ENCODE results near the gene RPS15A. TPM values are rescaled to one million over a fixed set of nuclear protein-coding genes. Genes with fewer than 3 reads are reported as not detected.

RPS15A gene
- total and polyA plus RNA-seq, 2 of the 8 experiments (the other 6 are each of a cell fraction or from before 2014, with no cell fraction given), result 1,784 to 5,666 TPM

GRCh38 chr16:18829251-18829650, 39.1 kb upstream of the RPS15A start:
- Histone ChIP-seq H3K23ac (ENCODE audit: insufficient read length) (no peak overlapping the region), H4K20me1 (replicated peaks in 1 of 2; ENCODE audit: control insufficient read depth in 1 of 2, insufficient read depth in 2 of 2, low read length in 2 of 2) (peaks cover 0 to 2% of the 10 kb centered on the region in 2 experiments), H3K4ac (replicated peaks; ENCODE audit: insufficient read length, low read depth, low read length) (no peak overlapping the region), H2AK5ac (ENCODE audit: low read depth, low read length) (no peak overlapping the region), H3K56ac (replicated peaks; ENCODE audit: insufficient read length, low read depth, low read length) (no peak overlapping the region), H3K4me2 (ENCODE audit: insufficient read depth in 1 of 2, low read depth in 2 of 2, low read length in 2 of 2) (no peak overlapping the region), H3K9me3 (ENCODE audit: insufficient read depth in 2 of 2, low read depth in 1 of 2, low read length in 1 of 2) (no peaks in the 10 kb centered on the region), H2BK12ac (ENCODE audit: low read depth, low read length) (no peak overlapping the region), H2BK20ac (ENCODE audit: low read length) (no peak overlapping the region), H3K79me1 (ENCODE audit: low read depth, low read length) (no peaks in the 10 kb centered on the region), H4K8ac (ENCODE audit: extremely low read depth, insufficient read depth, low read length) (no peak overlapping the region; the same call in 1 of the 2 replicates), H2BK5ac (ENCODE audit: low read depth, low read length) (no peak overlapping the region), H2BK120ac (replicated peaks; ENCODE audit: low read depth, low read length) (no peak overlapping the region), H3K18ac (ENCODE audit: extremely low read depth, low read length) (no peak overlapping the region), H3K36me3 (ENCODE audit: control insufficient read depth in 2 of 4, insufficient read depth in 4 of 4, low read length in 3 of 4) (peaks cover 15 to 63% (median 51%) of the 10 kb centered on the region in 4 experiments; a peak in 7 of 8 replicates), H3K9ac (replicated peaks in 1 of 4; ENCODE audit: extremely low read depth in 1 of 4, low read depth in 3 of 4, low read length in 3 of 4) (no peak overlapping the region), H4K91ac (replicated peaks; ENCODE audit: insufficient read length, low read length) (no peak overlapping the region), H3K27ac (ENCODE audit: low read depth, low read length) (no peak overlapping the region), H3K4me3 (ENCODE audit: extremely low read depth in 1 of 4, insufficient read depth in 2 of 4, low read depth in 3 of 4, low read length in 4 of 4) (no peak overlapping the region), H3K4me1 (replicated peaks in 1 of 4; ENCODE audit: control insufficient read depth in 3 of 4, insufficient read depth in 4 of 4, low read length in 3 of 4) (no peaks in the 10 kb centered on the region), H3K27me3 (replicated peaks in 1 of 4; ENCODE audit: control insufficient read depth in 3 of 4, extremely low read depth in 1 of 4, insufficient read depth in 3 of 4, low read length in 3 of 4) (no peaks in the 10 kb centered on the region), H2BK15ac (ENCODE audit: low read length) (no peak overlapping the region), H3K14ac (ENCODE audit: insufficient read length) (no peak overlapping the region), H4K5ac (ENCODE audit: insufficient read length, low read depth, low read length) (no peak overlapping the region), H3K79me2 (ENCODE audit: control insufficient read depth in 1 of 2, insufficient read depth in 2 of 2, low read length in 2 of 2) (no peaks in the 10 kb centered on the region), H2AFZ (ENCODE audit: low read length) (no peak overlapping the region), H3K23me2 (ENCODE audit: low read depth, low read length) (peaks cover 2% of the 10 kb centered on the region; the same call in 1 of the 2 replicates)
- CTCF ChIA-PET (ENCODE audit: partially characterized antibody), result no interaction called here
- DNase-seq (ENCODE audit: low read depth in 1 of 2, low spot score in 2 of 2) (no peak), FAIRE-seq (no peak)
- WGBS, 2 experiments (ENCODE audit: extremely low coverage in 1 of 2, insufficient coverage in 1 of 2, insufficient read length in 1 of 2, insufficient replicate concordance in 2 of 2, low coverage in 1 of 2, low lambda C conversion rate in 2 of 2, missing lambda C conversion rate in 1 of 2), result 93% methylated on average over 6 of the region's 6 CpGs; no CpG with 5 or more reads in 1 of the 2 experiments
- no peak for TF ChIP-seq CTBP2 (IDR thresholded peaks at IDR 0.05; ENCODE audit: borderline replicate concordance, insufficient read depth, insufficient read length, low read length)
- TF ChIP-seq TCF12 (IDR thresholded peaks at IDR 0.05; ENCODE audit: low read depth, low read length), result no peak
- TF ChIP-seq NRF1 (IDR thresholded peaks at IDR 0.05; ENCODE audit: low read depth, low read length), result no peak
- TF ChIP-seq TAF1 (IDR thresholded peaks at IDR 0.05; ENCODE audit: low read depth, low read length), result no peak
- TF ChIP-seq RAD21 (IDR thresholded peaks at IDR 0.05 in 1 of 2, conservative IDR thresholded peaks at IDR 0.05 in 1 of 2; ENCODE audit: low read depth in 2 of 2, low read length in 2 of 2), result no peak
- no peak for TF ChIP-seq SIX5 (IDR thresholded peaks at IDR 0.05; ENCODE audit: low read depth, low read length)
- TF ChIP-seq JUND (IDR thresholded peaks at IDR 0.05; ENCODE audit: low read length), result no peak
- no peak for TF ChIP-seq HDAC2 (IDR thresholded peaks at IDR 0.05; ENCODE audit: borderline replicate concordance in 1 of 2, low read depth in 2 of 2, low read length in 2 of 2)
- no peak for TF ChIP-seq BACH1 (IDR thresholded peaks at IDR 0.05; ENCODE audit: low read length)
- no peak for TF ChIP-seq SUZ12 (IDR thresholded peaks at IDR 0.05; ENCODE audit: low read length)
- POLR2A ChIA-PET (ENCODE audit: partially characterized antibody), result interaction anchor here (1.3 to 3.2 kb wide), 4 partner anchors 11 to 39 kb away, joined by 3 to 13 read pairs (median 6); partner anchors contain the start of genes ARL6IP1 and RPS15A
